ENCODE measurements around the gene TCF7L1.

TCF7L1 gene

GRCh38 chr2:85344356-85344954 lies 211.3 kb downstream of the TCF7L1 start:
- Histone ChIP-seq H3K27ac (replicated peaks) (no peak overlapping the region), H3K4me3 (replicated peaks; ENCODE audit: insufficient read depth, low read length) (no peak overlapping the region), H3K27me3 (ENCODE audit: insufficient read depth, poor library complexity, severe bottlenecking) (no peaks in the 10 kb centered on the region)
- no peak for TF ChIP-seq GABPA (IDR thresholded peaks at IDR 0.05; ENCODE audit: low read depth)
- TF ChIP-seq, protein P1, sequence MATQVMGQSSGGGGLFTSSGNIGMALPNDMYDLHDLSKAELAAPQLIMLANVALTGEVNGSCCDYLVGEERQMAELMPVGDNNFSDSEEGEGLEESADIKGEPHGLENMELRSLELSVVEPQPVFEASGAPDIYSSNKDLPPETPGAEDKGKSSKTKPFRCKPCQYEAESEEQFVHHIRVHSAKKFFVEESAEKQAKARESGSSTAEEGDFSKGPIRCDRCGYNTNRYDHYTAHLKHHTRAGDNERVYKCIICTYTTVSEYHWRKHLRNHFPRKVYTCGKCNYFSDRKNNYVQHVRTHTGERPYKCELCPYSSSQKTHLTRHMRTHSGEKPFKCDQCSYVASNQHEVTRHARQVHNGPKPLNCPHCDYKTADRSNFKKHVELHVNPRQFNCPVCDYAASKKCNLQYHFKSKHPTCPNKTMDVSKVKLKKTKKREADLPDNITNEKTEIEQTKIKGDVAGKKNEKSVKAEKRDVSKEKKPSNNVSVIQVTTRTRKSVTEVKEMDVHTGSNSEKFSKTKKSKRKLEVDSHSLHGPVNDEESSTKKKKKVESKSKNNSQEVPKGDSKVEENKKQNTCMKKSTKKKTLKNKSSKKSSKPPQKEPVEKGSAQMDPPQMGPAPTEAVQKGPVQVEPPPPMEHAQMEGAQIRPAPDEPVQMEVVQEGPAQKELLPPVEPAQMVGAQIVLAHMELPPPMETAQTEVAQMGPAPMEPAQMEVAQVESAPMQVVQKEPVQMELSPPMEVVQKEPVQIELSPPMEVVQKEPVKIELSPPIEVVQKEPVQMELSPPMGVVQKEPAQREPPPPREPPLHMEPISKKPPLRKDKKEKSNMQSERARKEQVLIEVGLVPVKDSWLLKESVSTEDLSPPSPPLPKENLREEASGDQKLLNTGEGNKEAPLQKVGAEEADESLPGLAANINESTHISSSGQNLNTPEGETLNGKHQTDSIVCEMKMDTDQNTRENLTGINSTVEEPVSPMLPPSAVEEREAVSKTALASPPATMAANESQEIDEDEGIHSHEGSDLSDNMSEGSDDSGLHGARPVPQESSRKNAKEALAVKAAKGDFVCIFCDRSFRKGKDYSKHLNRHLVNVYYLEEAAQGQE (IDR thresholded peaks at IDR 0.05; ENCODE audit: insufficient replicate concordance, low read depth): no peak
- no peak for TF ChIP-seq SPI1 (IDR thresholded peaks at IDR 0.05; ENCODE audit: borderline replicate concordance, low read depth)
- TF ChIP-seq CTCF (IDR thresholded peaks at IDR 0.05; ENCODE audit: insufficient read depth, low read length): no peak
- no peak for TF ChIP-seq POLR2AphosphoS5 (IDR thresholded peaks at IDR 0.05; ENCODE audit: low read depth)
- DNase-seq (ENCODE audit: low read depth in 1 of 2, low spot score in 1 of 2): no peak

DNA sequence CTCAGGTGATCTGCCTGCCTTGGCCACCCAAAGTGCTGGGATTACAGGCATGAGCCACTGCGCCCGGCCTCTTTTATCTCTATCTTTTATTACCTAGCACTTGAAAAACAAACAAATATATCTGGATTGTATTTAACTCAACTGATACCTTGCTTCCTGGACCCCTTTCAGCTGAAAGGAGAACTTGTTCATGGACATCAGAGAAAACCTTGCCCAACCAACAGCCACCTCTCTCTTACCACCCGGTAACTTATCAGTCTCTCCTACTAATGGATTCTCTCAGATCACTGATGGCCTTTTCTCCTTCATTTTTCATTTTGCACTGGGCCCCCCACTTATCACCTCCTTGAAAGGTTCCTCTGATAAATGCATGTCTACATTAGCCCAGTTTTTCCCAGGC lies 214.4 kb downstream of the TCF7L1 start:
- no peak overlapping the region for H3K4me3 ChIP-seq (replicated peaks; ENCODE audit: insufficient read depth, low read length)
- no peak overlapping the region for H3K27ac ChIP-seq (replicated peaks)
- TF ChIP-seq GABPA (IDR thresholded peaks at IDR 0.05; ENCODE audit: low read depth): no peak
- TF ChIP-seq POLR2AphosphoS5 (IDR thresholded peaks at IDR 0.05; ENCODE audit: low read depth): no peak
- no peak for TF ChIP-seq CTCF (IDR thresholded peaks at IDR 0.05; ENCODE audit: insufficient read depth, low read length)
- TF ChIP-seq SPI1 (IDR thresholded peaks at IDR 0.05; ENCODE audit: borderline replicate concordance, low read depth): no peak
- DNase-seq (ENCODE audit: low read depth in 1 of 2, low spot score in 1 of 2): no peak
- no peaks in the 10 kb centered on the region for H3K27me3 ChIP-seq (ENCODE audit: insufficient read depth, poor library complexity, severe bottlenecking)

DNA sequence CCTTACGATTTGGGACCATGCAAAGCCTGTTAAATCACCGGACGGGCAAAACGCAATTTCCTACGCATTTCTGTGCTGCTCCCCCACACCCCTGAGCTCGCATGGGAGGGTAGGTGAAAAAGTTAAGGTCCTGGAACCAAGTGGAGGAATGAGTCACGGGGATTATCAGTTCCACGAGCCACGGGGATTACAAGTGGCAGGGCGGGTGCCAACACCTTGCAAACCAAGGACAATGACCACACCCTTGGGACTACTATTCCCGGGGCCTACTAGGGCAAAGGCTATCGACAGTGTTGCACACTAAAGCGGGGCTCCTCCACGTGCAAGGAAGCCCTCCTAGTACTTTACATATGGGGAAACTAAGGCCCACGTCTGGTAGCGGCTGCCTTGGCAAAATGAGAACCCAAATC lies 220.7 kb downstream of the TCF7L1 start:
- H3K27me3 ChIP-seq (ENCODE audit: insufficient read depth, poor library complexity, severe bottlenecking): no peaks in the 10 kb centered on the region
- DNase-seq (ENCODE audit: low read depth in 1 of 2, low spot score in 1 of 2): peak in 1 of 2 experiments; percentile 18
- peak overlapping the region; percentile 86 for H3K4me3 ChIP-seq (replicated peaks; ENCODE audit: insufficient read depth, low read length)
- H3K27ac ChIP-seq (replicated peaks): peak overlapping the region; percentile 53
- TF ChIP-seq GABPA (IDR thresholded peaks at IDR 0.05; ENCODE audit: low read depth): no peak
- no peak for TF ChIP-seq CTCF (IDR thresholded peaks at IDR 0.05; ENCODE audit: insufficient read depth, low read length)
- no peak for TF ChIP-seq POLR2AphosphoS5 (IDR thresholded peaks at IDR 0.05; ENCODE audit: low read depth)

- peak within 1 kb of the TSS; percentile 86 for H3K4me3 ChIP-seq (replicated peaks; ENCODE audit: insufficient read depth, low read length)
- H3K27me3 ChIP-seq (ENCODE audit: insufficient read depth, poor library complexity, severe bottlenecking): no peaks in the 10 kb centered on the region
- H3K27ac ChIP-seq (replicated peaks): peak within 1 kb of the TSS; percentile 69
- TF ChIP-seq GABPA (IDR thresholded peaks at IDR 0.05; ENCODE audit: low read depth): no peak
- peak; percentile 84 for TF ChIP-seq POLR2AphosphoS5 (IDR thresholded peaks at IDR 0.05; ENCODE audit: low read depth)
- TF ChIP-seq SPI1 (IDR thresholded peaks at IDR 0.05; ENCODE audit: borderline replicate concordance, low read depth): peak; percentile 22; the same call in 1 of the 2 replicates
- TF ChIP-seq, protein P1 (IDR thresholded peaks at IDR 0.05; ENCODE audit: insufficient replicate concordance, low read depth): peak; percentile 70
- DNase-seq (ENCODE audit: low read depth in 1 of 2, low spot score in 1 of 2): peak; percentile 98 to 99
These were observed 221.3 kb downstream of the TCF7L1 start, which contains the start of the genes ELMOD3 and RETSAT for GRCh38 chr2:85354286-85355072. Gene ELMOD3, plus strand, starts transcription at chr2:85354769. Its CDS starts 2,430 bp downstream, at chr2:85357199. Gene RETSAT, minus strand, starts transcription at chr2:85354528. Its CDS starts 21 bp downstream, at chr2:85354507.

Data from HL-60 (cell line).